ENCODE data around the gene HNRNPM.
"Not testable (repeated sequence)": the region's sequence is repeated elsewhere in the genome, so short reads cannot be mapped to it uniquely, and the experiment has no call there.

DNA sequence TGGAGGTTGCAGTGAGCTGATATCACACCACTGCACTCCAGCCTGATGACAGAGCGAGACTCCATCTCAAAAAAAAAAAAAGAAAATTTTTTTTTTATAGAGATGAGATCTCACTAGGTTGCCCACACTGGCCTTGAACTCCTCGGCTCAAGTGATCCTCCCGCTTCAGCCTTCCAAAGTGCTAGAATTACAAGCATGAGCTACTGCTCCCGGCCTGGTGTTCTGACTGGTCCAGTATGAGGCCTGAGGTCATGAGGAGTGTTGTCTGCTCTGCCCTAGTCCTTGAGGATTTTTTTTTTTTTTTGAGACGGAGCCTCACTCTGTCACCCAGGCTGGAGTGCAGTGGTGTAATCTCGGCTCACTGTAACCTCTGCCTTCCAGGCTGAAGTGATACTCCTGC is 19.4 kb upstream of the HNRNPM start:
- TF ChIP-seq EP300, POLR2A, POLR2AphosphoS5 (IDR thresholded peaks at IDR 0.05): not testable (repeated sequence)
- TF ChIP-seq, protein P1, sequence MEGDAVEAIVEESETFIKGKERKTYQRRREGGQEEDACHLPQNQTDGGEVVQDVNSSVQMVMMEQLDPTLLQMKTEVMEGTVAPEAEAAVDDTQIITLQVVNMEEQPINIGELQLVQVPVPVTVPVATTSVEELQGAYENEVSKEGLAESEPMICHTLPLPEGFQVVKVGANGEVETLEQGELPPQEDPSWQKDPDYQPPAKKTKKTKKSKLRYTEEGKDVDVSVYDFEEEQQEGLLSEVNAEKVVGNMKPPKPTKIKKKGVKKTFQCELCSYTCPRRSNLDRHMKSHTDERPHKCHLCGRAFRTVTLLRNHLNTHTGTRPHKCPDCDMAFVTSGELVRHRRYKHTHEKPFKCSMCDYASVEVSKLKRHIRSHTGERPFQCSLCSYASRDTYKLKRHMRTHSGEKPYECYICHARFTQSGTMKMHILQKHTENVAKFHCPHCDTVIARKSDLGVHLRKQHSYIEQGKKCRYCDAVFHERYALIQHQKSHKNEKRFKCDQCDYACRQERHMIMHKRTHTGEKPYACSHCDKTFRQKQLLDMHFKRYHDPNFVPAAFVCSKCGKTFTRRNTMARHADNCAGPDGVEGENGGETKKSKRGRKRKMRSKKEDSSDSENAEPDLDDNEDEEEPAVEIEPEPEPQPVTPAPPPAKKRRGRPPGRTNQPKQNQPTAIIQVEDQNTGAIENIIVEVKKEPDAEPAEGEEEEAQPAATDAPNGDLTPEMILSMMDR (IDR thresholded peaks at IDR 0.05) = not testable (repeated sequence)
